ENCODE data around the gene DMRT2.

The DMRT2 gene

GRCh38 chr9:1096155-1096964, 46.2 kb downstream of the DMRT2 start:
- DNase-seq (ENCODE audit: low spot score) = no peak

GRCh38 chr9:1098551-1098950, 48.4 kb downstream of the DMRT2 start:
- no peak for DNase-seq (ENCODE audit: low spot score)

- peak; percentile 15 for DNase-seq (ENCODE audit: low spot score)
These were observed 50.0 kb downstream of the DMRT2 start for GRCh38 chr9:1100201-1100600.

- DNase-seq (ENCODE audit: low spot score) = peak; percentile 49
These were observed 50.8 kb downstream of the DMRT2 start for GRCh38 chr9:1100945-1101344.

- no peak for DNase-seq (ENCODE audit: low spot score)
These were observed 51.9 kb downstream of the DMRT2 start for GRCh38 chr9:1101846-1102641.

- no peak for DNase-seq (ENCODE audit: low spot score)
These were observed 52.4 kb downstream of the DMRT2 start for GRCh38 chr9:1102642-1102970.
